Activated T-helper 1 cell treated with Interleukin-2 at 50 U/mL for 16 hours (primary cell): ENCODE measurements around the gene PWWP2B.
"Not testable (repeated sequence)": the region's sequence is repeated elsewhere in the genome, so short reads cannot be mapped to it uniquely, and the experiment has no call there.

ENCODE experiments used
- DNase-seq: peaks from one replicate; pipeline ENCODE4 v3.0.0-alpha.2; 2020; ENCODE audit warnings: low read depth

PWWP2B gene

DNA sequence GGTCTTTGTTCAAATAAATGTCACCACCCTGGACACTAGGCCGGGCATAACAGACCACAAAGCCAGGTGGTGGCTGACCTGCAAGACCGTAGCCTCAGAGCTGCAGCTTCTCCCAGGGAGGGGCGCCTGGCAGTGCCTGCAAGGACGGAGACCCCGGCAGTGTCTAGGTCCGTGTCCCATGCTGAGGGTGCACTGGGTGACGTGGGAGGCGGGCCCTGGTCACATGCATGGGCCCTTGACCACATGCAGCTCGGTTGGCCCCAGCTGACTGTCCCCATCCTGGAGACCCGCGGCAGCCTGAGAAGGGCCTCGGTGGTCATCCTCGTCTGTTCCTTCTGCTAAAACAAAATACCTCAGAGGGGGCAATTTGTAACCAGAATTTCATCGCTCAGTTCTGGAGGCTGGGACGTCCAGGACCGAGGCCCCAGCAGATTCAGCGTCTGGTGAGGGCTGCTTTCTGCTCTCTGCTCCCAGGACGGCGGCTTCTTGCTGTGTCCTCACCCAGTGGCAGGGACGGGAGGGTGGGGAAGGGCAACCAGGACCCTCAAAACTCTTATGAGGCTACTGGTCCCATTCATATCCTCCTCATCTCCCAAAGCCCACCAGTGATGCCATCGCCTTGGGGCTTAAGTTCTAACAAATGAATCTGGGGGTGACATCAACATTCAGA is 36.8 kb downstream of the PWWP2B start:
- DNase-seq = no peak

GRCh38 chr10:132434405-132435005 is 37.5 kb downstream of the PWWP2B start:
- DNase-seq = peak; percentile 37

GRCh38 chr10:132435320-132435719 is 38.3 kb downstream of the PWWP2B start:
- DNase-seq = not testable (repeated sequence)

- DNase-seq = not testable (repeated sequence)
These were observed 39.1 kb downstream of the PWWP2B start for GRCh38 chr10:132436096-132436495.

DNA sequence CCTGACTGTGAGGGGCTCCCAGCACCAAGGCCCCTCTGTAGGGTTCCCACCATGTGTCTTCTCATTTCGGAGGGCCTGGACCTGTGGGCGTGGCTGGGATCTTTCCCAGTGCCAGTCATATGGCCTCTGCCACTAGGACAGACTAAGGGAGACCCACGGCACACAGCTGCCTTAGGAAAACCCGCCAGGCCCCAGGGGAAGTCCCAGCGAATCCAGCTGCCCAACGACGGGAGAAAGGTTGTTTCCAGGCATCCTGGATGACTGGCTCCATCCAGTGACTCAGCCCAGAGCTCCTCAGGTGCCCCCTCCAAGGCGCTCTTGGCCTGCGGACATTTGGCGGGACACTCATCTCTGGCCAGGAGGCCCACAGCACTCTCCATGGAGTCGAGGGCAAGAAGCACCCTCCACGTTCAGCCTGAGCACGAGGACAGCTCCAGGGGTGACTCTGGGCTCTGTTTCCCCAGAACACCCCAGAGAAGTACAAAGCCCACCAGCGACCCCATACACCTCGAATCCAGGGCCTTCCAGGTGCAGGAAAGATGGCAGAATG is 39.9 kb downstream of the PWWP2B start:
- DNase-seq = no peak

DNA sequence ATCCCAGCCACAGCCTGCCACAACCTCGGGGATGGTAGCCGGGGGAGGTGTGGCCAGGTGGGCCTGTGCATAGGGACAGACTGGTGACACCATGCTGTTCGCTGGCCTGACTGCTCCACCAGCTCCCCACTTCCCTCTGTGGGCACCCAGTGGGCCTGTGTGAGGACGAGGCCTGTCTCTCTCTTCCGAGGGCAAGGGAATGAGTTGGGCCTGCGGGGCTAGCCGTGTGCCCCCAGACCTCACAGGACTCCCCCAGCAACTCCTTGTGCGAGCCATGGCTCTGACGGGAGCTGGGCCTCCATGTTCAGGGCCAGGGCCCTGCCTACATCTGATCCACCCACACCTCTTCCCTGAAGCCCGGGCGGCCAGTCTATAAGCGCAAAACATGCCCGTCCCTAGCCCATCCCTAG is 40.5 kb downstream of the PWWP2B start:
- no peak for DNase-seq

DNA sequence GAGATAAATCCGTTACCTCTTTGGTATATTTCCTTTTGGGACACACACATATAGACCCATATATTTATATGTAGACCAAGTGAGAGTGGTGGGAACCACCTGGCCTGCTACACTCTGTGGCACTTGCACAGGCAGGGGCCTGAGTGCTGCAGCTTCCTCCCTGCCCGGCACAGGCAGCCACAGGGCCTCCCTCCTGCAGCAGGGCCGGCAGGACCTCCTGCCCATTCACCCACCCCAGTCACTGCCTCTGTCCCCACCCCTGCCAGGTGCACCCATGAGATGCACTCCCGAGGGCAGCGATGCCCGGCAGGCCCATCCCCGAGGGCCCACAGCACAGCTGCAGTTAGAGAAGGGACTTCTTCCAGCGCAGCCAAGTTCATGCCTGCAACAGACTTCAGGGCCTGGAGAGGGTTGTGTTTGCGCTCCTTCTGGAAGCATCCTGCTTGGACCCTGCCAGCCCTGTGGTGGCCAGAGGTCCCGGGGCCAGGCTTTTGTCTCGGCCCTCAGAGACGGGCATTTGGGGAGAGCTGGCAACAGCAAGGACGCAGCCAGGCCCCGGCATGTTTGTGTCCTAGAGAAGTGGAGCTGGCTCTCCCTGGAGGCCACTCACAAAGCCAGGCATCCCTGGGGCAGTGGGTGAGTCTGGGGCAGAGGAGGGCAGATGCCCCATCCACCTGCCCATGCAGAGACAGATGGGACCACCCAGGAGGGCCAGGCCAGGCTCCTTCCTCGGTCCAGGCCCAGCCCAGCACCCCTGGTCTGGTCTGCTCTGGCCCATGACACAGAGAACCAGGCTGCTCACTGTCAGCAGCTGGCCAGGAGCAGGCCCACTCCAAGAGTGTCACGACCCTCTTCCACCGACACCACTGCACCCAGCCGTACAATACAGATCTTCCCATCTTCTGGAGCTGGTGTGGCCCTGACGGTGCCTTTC is 41.4 kb downstream of the PWWP2B start:
- DNase-seq = no peak

GRCh38 chr10:132439025-132439388 is 42.0 kb downstream of the PWWP2B start:
- no peak for DNase-seq

- DNase-seq = no peak
These were observed 42.6 kb downstream of the PWWP2B start for GRCh38 chr10:132439424-132440163.

- no peak for DNase-seq
These were observed 44.0 kb downstream of the PWWP2B start for GRCh38 chr10:132440791-132441565.

GRCh38 chr10:132441818-132442524 is 45.0 kb downstream of the PWWP2B start:
- no peak for DNase-seq

- DNase-seq = no peak
These were observed 45.6 kb downstream of the PWWP2B start for GRCh38 chr10:132442636-132443035.

DNA sequence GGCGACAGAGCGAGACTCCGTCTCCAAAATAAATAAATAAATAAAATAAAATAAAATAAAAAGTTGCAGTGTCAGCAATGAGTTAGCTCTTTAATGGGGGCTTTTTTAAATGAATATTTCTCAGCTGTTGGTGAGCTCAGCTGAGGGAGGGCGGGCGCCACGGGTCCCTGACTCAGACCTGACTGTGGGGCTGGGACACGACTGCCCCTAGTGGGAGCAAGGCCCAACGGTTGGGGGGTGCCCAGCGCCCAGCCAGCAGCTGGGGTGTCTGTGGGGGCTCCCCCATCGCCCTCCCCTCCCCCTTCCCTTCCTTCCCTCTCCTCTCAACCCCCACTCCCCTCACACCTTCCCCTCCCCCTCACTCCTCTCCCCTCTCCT is 46.6 kb downstream of the PWWP2B start:
- DNase-seq = peak; percentile 54

GRCh38 chr10:132443983-132444876 is 47.2 kb downstream of the PWWP2B start:
- no peak for DNase-seq

GRCh38 chr10:132444877-132445351 is 47.9 kb downstream of the PWWP2B start:
- DNase-seq = no peak

DNA sequence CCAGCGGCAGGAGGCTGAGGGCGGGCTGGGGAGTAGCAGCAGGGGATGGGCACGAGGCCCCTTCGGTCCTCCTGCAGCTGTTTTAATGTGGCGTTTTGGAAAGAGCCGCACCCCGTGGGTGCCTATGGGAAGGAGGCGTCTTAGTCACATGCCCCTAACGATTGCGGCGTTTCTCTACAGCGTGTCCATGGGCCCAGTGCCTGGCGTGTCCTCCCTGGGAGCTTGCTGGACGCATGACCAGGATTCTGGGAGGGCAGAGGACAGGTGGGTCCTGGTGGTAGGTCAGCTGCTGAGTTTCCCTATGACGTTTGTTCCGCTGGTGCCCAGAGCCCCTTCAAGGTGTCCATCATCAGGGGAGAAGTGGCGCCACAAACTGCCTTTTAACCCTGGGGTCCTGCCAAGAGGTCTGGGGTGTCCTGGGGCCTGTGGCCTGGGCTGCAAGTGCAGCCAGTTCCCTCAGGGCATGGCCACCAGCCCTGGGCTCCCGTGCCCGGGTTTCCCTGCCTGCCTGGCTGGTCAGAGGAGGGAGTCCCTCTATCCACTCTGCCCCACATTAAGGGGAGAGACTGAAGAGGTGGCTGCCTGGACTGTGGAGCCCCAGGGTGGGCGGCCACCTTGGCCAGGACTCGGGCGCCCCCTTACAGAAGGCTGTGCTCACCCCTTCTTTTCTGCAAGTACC is 48.7 kb downstream of the PWWP2B start:
- DNase-seq = no peak

- DNase-seq = no peak
These were observed 49.2 kb downstream of the PWWP2B start for GRCh38 chr10:132446195-132446581.

GRCh38 chr10:132446661-132447445 is 49.9 kb downstream of the PWWP2B start:
- peak; percentile 57 for DNase-seq
